Esophagus squamous epithelium (tissue), 4 donors: ENCODE measurements around the gene SRGAP3.

Source experiments
- POLR2A ChIP-seq, 4 donors: fragments of 450-650 bp; IDR thresholded peaks; one replicate each; pipeline ENCODE4 v1.6.1; 2017; ENCODE audit warnings: antibody characterized with exemption in 4 of 4, mild to moderate bottlenecking in 4 of 4, moderate library complexity in 3 of 4
- TF ChIP-seq, protein P1 (sequence below), 6 experiments: fragments of 450-650 bp in 4 of 6; fragments of 200-600 bp in 2 of 6; sonication (generic) in 2 of 6; IDR thresholded peaks; one replicate each; pipeline ENCODE4 v1.5.1; 2016 to 2019; ENCODE audit warnings: antibody characterized with exemption in 6 of 6, mild to moderate bottlenecking in 4 of 6, moderate library complexity in 4 of 6

DNA sequence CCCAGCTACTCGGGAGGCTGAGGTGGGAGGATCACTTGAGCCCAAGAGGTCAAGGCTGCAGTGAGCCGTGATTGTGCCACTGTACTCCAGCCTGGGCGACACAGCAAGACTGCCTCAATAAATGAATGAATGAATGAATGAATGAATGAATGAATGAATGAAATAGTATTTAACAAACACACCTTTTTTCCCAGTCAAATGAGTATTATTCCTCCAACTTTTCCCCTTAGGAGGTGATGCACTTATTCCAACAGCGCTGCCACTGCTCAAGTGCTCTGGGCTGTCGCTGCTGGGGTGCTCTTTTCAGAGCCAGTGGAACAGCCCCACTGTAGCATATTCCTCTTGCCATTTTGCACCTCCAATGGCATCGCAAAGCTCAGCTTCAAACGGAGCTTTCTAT is 219.4 kb downstream of the SRGAP3 start:
- TF ChIP-seq POLR2A (IDR thresholded peaks at IDR 0.05): no peak
- TF ChIP-seq, protein P1, sequence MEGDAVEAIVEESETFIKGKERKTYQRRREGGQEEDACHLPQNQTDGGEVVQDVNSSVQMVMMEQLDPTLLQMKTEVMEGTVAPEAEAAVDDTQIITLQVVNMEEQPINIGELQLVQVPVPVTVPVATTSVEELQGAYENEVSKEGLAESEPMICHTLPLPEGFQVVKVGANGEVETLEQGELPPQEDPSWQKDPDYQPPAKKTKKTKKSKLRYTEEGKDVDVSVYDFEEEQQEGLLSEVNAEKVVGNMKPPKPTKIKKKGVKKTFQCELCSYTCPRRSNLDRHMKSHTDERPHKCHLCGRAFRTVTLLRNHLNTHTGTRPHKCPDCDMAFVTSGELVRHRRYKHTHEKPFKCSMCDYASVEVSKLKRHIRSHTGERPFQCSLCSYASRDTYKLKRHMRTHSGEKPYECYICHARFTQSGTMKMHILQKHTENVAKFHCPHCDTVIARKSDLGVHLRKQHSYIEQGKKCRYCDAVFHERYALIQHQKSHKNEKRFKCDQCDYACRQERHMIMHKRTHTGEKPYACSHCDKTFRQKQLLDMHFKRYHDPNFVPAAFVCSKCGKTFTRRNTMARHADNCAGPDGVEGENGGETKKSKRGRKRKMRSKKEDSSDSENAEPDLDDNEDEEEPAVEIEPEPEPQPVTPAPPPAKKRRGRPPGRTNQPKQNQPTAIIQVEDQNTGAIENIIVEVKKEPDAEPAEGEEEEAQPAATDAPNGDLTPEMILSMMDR (IDR thresholded peaks at IDR 0.05): no peak
